GM12878 (cell line): ENCODE measurements around the gene MTMR8. TPM values are rescaled to one million over a fixed set of nuclear protein-coding genes. Genes with fewer than 3 reads are reported as not detected.

Source experiments
- ATAC-seq: fragments of 200-7000 bp; cut with Tn5 transposase; 3 replicates; pipeline ENCODE4 v1.9.1; 2020; ENCODE audit warnings: mild to moderate bottlenecking, moderate library complexity
- BruUV-seq: library from RNA; stranded (reverse); fragments of 400-500 nt; replicated peaks from 2 replicates; lab custom pipeline; 2021; lab: Mats Ljungman, UMichigan
- CTCF ChIA-PET: fragments of 300-600 bp; sonication (Branson Sonifier 250); formaldehyde crosslinking; extraction: SDS; loops from one replicate; lab custom pipeline; 2021; ENCODE audit warnings: inconsistent platforms; lab: Yijun Ruan, JAX
- POLR2A ChIA-PET: fragments of 350-600 bp; formaldehyde crosslinking; extraction: SDS; loops from one replicate; lab custom pipeline; 2021; ENCODE audit warnings: inconsistent platforms; lab: Charles Lee
- RAD21 ChIA-PET: fragments of 300-600 bp; sonication (Branson Sonifier 250); formaldehyde crosslinking; loops from one replicate; lab custom pipeline; 2023; ENCODE audit warnings: antibody characterized with exemption; ENCODE audit not compliant: unreplicated experiment; lab: Charles Lee
- SMC1A ChIA-PET: fragments of 300-600 bp; sonication (Branson Sonifier 250); formaldehyde crosslinking; loops from one replicate; lab custom pipeline; 2023; ENCODE audit not compliant: unreplicated experiment, uncharacterized antibody; lab: Charles Lee
- DNase-seq: peaks from one replicate; pipeline ENCODE4 v3.0.0-alpha.2; 2011; ENCODE audit warnings: low read depth, low spot score
- FAIRE-seq: peaks from 3 replicates; lab custom pipeline; 2011; peaks lifted over from hg19 to GRCh38; lab: Jason Lieb, UNC
- H2AFZ ChIP-seq: 2 replicates; pipeline ENCODE4 v1.6.0; 2011; ENCODE audit warnings: low read depth, low read length, control low read depth; ENCODE audit not compliant: control insufficient read depth
- H3K27ac ChIP-seq: 2 replicates; pipeline ENCODE4 v1.5.1; 2011; ENCODE audit warnings: control low read depth; ENCODE audit not compliant: control insufficient read depth, insufficient read depth
- H3K27me3 ChIP-seq, 2 experiments: replicated peaks in 1 of 2; 2 replicates each; pipeline versions ENCODE4 v1.6.0 to v1.6.1; 2011; ENCODE audit warnings: low read length in 1 of 2; ENCODE audit not compliant: control insufficient read depth in 2 of 2, insufficient read depth in 2 of 2
- H3K36me3 ChIP-seq, 2 experiments: 2 replicates each; pipeline ENCODE4 v1.5.1; 2011; ENCODE audit warnings: low read length in 1 of 2; ENCODE audit not compliant: control insufficient read depth in 2 of 2, insufficient read depth in 2 of 2
- H3K4me1 ChIP-seq: 2 replicates; pipeline ENCODE4 v1.6.1; 2011; ENCODE audit warnings: mild to moderate bottlenecking, low read length, moderate library complexity, mixed read lengths; ENCODE audit not compliant: control insufficient read depth, insufficient read depth
- H3K4me2 ChIP-seq: 2 replicates; pipeline ENCODE4 v1.6.0; 2011; ENCODE audit warnings: control low read depth; ENCODE audit not compliant: control insufficient read depth, insufficient read depth
- H3K4me3 ChIP-seq: fragments of 200-600 bp; sonication (generic); 2 replicates; pipeline ENCODE4 v1.5.1; 2016
- H3K79me2 ChIP-seq: 2 replicates; pipeline ENCODE4 v1.6.0; 2011; ENCODE audit warnings: low read length; ENCODE audit not compliant: control insufficient read depth, insufficient read depth
- H3K9ac ChIP-seq: 2 replicates; pipeline ENCODE4 v1.8.0; 2011; ENCODE audit warnings: low read length, control low read depth, mixed read lengths; ENCODE audit not compliant: control insufficient read depth, insufficient read depth
- H3K9me3 ChIP-seq: replicated peaks from 3 replicates; pipeline ENCODE4 v1.5.1; 2011; ENCODE audit warnings: mild to moderate bottlenecking, low read length; ENCODE audit not compliant: control insufficient read depth, insufficient read depth
- H4K20me1 ChIP-seq: 2 replicates; pipeline ENCODE4 v1.6.0; 2011; ENCODE audit not compliant: control insufficient read depth, insufficient read depth
- BCL3 ChIP-seq: IDR thresholded peaks from 2 replicates; pipeline ENCODE4 v1.6.1; 2011; ENCODE audit warnings: borderline replicate concordance, low read depth, mild to moderate bottlenecking, moderate library complexity, low read length; ENCODE audit not compliant: insufficient read depth, poor library complexity, severe bottlenecking
- E4F1 ChIP-seq: fragments of 450-650 bp; IDR thresholded peaks from 2 replicates; pipeline ENCODE4 v1.6.1; 2018; ENCODE audit warnings: borderline replicate concordance, mild to moderate bottlenecking; ENCODE audit not compliant: partially characterized antibody
- GABPA ChIP-seq: IDR thresholded peaks from 2 replicates; pipeline ENCODE4 v1.6.1; 2014; ENCODE audit warnings: antibody characterized with exemption, low read depth, mild to moderate bottlenecking, inconsistent platforms
- HDAC2 ChIP-seq: fragments of 200-600 bp; sonication (generic); IDR thresholded peaks from 2 replicates; pipeline ENCODE4 v1.6.1; 2017
- IKZF1 ChIP-seq: fragments of 450-650 bp; conservative IDR thresholded peaks from 2 replicates; pipeline ENCODE4 v1.6.1; 2017; ENCODE audit warnings: antibody characterized with exemption, mild to moderate bottlenecking
- MXI1 ChIP-seq: fragments of 150-350 bp; IDR thresholded peaks from 2 replicates; pipeline ENCODE4 v1.6.1; 2011; ENCODE audit warnings: low read depth, mild to moderate bottlenecking, inconsistent platforms, low read length, improper control_type of control experiment
- PRDM15 ChIP-seq: fragments of 450-650 bp; formaldehyde crosslinking; IDR thresholded peaks from 2 replicates; pipeline ENCODE4 v1.4.0; 2020; ENCODE audit warnings: mild to moderate bottlenecking, moderate library complexity
- RBBP5 ChIP-seq: fragments of 200-600 bp; sonication (generic); conservative IDR thresholded peaks from 2 replicates; pipeline ENCODE4 v1.6.1; 2016
- SMAD1 ChIP-seq: fragments of 450-650 bp; IDR thresholded peaks from 2 replicates; pipeline ENCODE4 v1.6.1; 2018; ENCODE audit warnings: mild to moderate bottlenecking, low read depth; ENCODE audit not compliant: partially characterized antibody
- WRNIP1 ChIP-seq: IDR thresholded peaks from 2 replicates; pipeline ENCODE4 v1.6.1; 2011; ENCODE audit warnings: low read depth, low read length, improper control_type of control experiment, borderline replicate concordance
- ZNF592 ChIP-seq: fragments of 450-650 bp; IDR thresholded peaks from 2 replicates; pipeline ENCODE4 v1.6.1; 2017; ENCODE audit warnings: mild to moderate bottlenecking, moderate library complexity
- ZNF622 ChIP-seq: fragments of 450-650 bp; IDR thresholded peaks from 2 replicates; pipeline ENCODE4 v1.6.1; 2017; ENCODE audit warnings: mild to moderate bottlenecking, inconsistent platforms
- WGBS: methylation state at CpG from one replicate; pipeline ENCODE4 v1.1.6; 2016; ENCODE audit warnings: low lambda C conversion rate; ENCODE audit not compliant: insufficient replicate concordance, insufficient coverage; ENCODE audit errors: missing lambda C conversion rate; 5-methylcytosine and 5-hydroxymethylcytosine counted together
- in situ Hi-C: fragments of 300-500 bp; cut with MboI; formaldehyde crosslinking; loops from 9 replicates; pipeline ENCODE4 v1.14.3; 2018; ENCODE audit warnings: mixed read lengths
- intact Hi-C: fragments of 100-400 bp; cut with micrococcal nuclease; formaldehyde crosslinking; loops from one replicate; pipeline ENCODE4 v1.14.2; 2022; ENCODE audit not compliant: unreplicated experiment
- polyA plus RNA-seq, 11 experiments: library from polyadenylated mRNA; depleted of rRNA in 4 of 11; unstranded in 6 of 11; stranded (reverse) in 5 of 11; fragments of >200 nt; fragmentation: Nextera tagmentation in 4 of 11; fragmentation: Illumina TruSeq in 1 of 11; extraction: Ambion mirVana in 4 of 11; extraction: Trizol in 1 of 11; gene quantifications; 1 replicate in 1 of 11; 2 replicates in 10 of 11; pipeline versions ENCODE4 v1.2.1 to v1.2.3, GENCODE V29; 2011 to 2016; ENCODE audit warnings: inconsistent platforms in 2 of 11, missing spikeins in 2 of 11, low read depth in 1 of 11
- total RNA-seq, 4 experiments: library from RNA; depleted of rRNA in 3 of 4; stranded (reverse); fragments of >200 nt in 3 of 4; fragmentation: Illumina TruSeq in 1 of 4; extraction: Trizol in 1 of 4; gene quantifications; 2 replicates each; pipeline versions ENCODE4 v1.2.1 to v1.2.3, GENCODE V29; 2013 to 2021

Gene MTMR8
- total and polyA plus RNA-seq, 10 of the 15 experiments (the other 5 are each of a cell fraction or from before 2014, with no cell fraction given): 2.0 to 4.7 (median 3.6) TPM

- CTCF ChIA-PET: no interaction called here
- in situ Hi-C loops: no loop called here
- no peak overlapping the region for H3K4me2 ChIP-seq
- H3K4me3 ChIP-seq: no peak overlapping the region
- H3K27ac ChIP-seq: no peak overlapping the region
- SMC1A ChIA-PET: no interaction called here
- ATAC-seq (no peak), FAIRE-seq (no peak), DNase-seq (no peak)
- BruUV-seq: no TSS peak
- no peaks in the 10 kb centered on the region for H3K27me3 ChIP-seq
- no peak overlapping the region for H2AFZ ChIP-seq
- no peaks in the 10 kb centered on the region for H3K79me2 ChIP-seq
- no peaks in the 10 kb centered on the region for H3K4me1 ChIP-seq
- POLR2A ChIA-PET: no interaction called here
- H4K20me1 ChIP-seq: no peaks in the 10 kb centered on the region
- RAD21 ChIA-PET: no interaction called here
- H3K9me3 ChIP-seq: no peaks in the 10 kb centered on the region
- H3K9ac ChIP-seq: no peak overlapping the region
- WGBS: 53% methylated on average over 1 of the region's 1 CpG
- intact Hi-C loops: no loop called here
- H3K36me3 ChIP-seq: no peaks in the 10 kb centered on the region
- TF ChIP-seq RBBP5: no peak
- TF ChIP-seq IKZF1: no peak
- TF ChIP-seq ZNF592: no peak
- no peak for TF ChIP-seq MXI1
- no peak for TF ChIP-seq SMAD1
- TF ChIP-seq ZNF622: no peak
- TF ChIP-seq WRNIP1: no peak
- no peak for TF ChIP-seq BCL3
- no peak for TF ChIP-seq PRDM15 (CRISPR knock-in tag)
- no peak for TF ChIP-seq GABPA
- TF ChIP-seq E4F1: no peak
- TF ChIP-seq HDAC2: no peak
Observed at GRCh38 chrX:64342811-64343210, 52.4 kb downstream of the MTMR8 start.
